GM23248 (cell line): ENCODE measurements around the gene NIT1.

Experiments
- EZH2 ChIP-seq: fragments of 200-600 bp; sonication (generic); IDR thresholded peaks from 2 replicates; pipeline ENCODE4 v1.6.1; 2018; ENCODE audit warnings: antibody characterized with exemption, mild to moderate bottlenecking; ENCODE audit not compliant: insufficient read depth, poor library complexity, severe bottlenecking
- EZH2phosphoT487 ChIP-seq: fragments of 200-600 bp; sonication (generic); IDR thresholded peaks from 2 replicates; pipeline ENCODE4 v1.6.1; 2018; ENCODE audit warnings: antibody characterized with exemption, moderate library complexity, mild to moderate bottlenecking, low read depth; ENCODE audit not compliant: insufficient read depth

GRCh38 chr1:161138431-161138830 lies 20.5 kb downstream of the NIT1 start:
- TF ChIP-seq EZH2 (no peak), EZH2phosphoT487 (no peak)
